ENCODE results near the gene PCNA.

GRCh38 chr20:5133998-5134397 is 14.2 kb upstream of the PCNA start:
- TF ChIP-seq POLR2A (IDR thresholded peaks at IDR 0.05) (no peak), CTCF (IDR thresholded peaks at IDR 0.05) (no peak)

Measured in esophagus squamous epithelium (tissue), 4 donors.